HEK293 (cell line): Measurements from ENCODE around the gene PTPRN2.

ENCODE experiments used
- CTCF ChIA-PET: fragments of 350-600 bp; formaldehyde crosslinking; extraction: SDS; loops from one replicate; lab custom pipeline; 2021; ENCODE audit warnings: antibody characterized with exemption; lab: Yijun Ruan, JAX
- POLR2A ChIA-PET: fragments of 300-600 bp; formaldehyde crosslinking; extraction: SDS; loops from one replicate; lab custom pipeline; 2020; ENCODE audit warnings: antibody characterized with exemption, inconsistent platforms; lab: Yijun Ruan, JAX
- H3K27ac ChIP-seq: fragments of 200-500 bp; sonication (Bioruptor generic); 2 replicates; pipeline ENCODE4 v1.5.1; 2014; ENCODE audit warnings: low read depth, low read length, control low read depth, inconsistent platforms; ENCODE audit errors: extremely low read depth
- H3K36me3 ChIP-seq, 2 experiments: fragments of 200-500 bp in 1 of 2; sonication (Bioruptor generic) in 1 of 2; 1 replicate in 1 of 2; 2 replicates in 1 of 2; pipeline ENCODE4 v1.5.1; 2014 to 2017; ENCODE audit warnings: inconsistent platforms in 2 of 2, low read length in 2 of 2; ENCODE audit not compliant: control insufficient read depth in 2 of 2, insufficient read depth in 1 of 2
- H3K4me1 ChIP-seq: fragments of 200-500 bp; sonication (Bioruptor generic); 2 replicates; pipeline ENCODE4 v1.5.1; 2014; ENCODE audit warnings: mild to moderate bottlenecking, low read length, inconsistent platforms; ENCODE audit not compliant: control insufficient read depth, insufficient read depth
- H3K4me3 ChIP-seq: 2 replicates; pipeline ENCODE4 v1.5.1; 2011; ENCODE audit warnings: low read depth, mild to moderate bottlenecking, control low read depth, low read length, moderate library complexity
- H3K9me3 ChIP-seq: fragments of 200-500 bp; sonication (Bioruptor generic); 2 replicates; pipeline ENCODE4 v1.5.1; 2014; ENCODE audit warnings: low read depth, low read length, inconsistent platforms; ENCODE audit not compliant: control insufficient read depth, insufficient read depth
- FEZF1 ChIP-seq: fragments of 450-650 bp; formaldehyde crosslinking; IDR thresholded peaks from 2 replicates; pipeline ENCODE4 v1.5.1; 2016; ENCODE audit warnings: missing biosample characterization, missing genetic modification characterization
- GLI4 ChIP-seq: fragments of 450-650 bp; formaldehyde crosslinking; IDR thresholded peaks from 2 replicates; pipeline ENCODE4 v1.5.1; 2016; ENCODE audit warnings: missing biosample characterization, missing genetic modification characterization
- GLIS1 ChIP-seq: fragments of 450-650 bp; formaldehyde crosslinking; IDR thresholded peaks from 2 replicates; pipeline ENCODE4 v1.5.1; 2016; ENCODE audit warnings: missing biosample characterization, missing genetic modification characterization
- HOXC10 ChIP-seq: sonication (generic); formaldehyde crosslinking; IDR thresholded peaks from 2 replicates; pipeline ENCODE4 v1.8.1; 2023; ENCODE audit warnings: mild to moderate bottlenecking, missing genetic modification reagents
- TRIM28 ChIP-seq: IDR thresholded peaks from 2 replicates; pipeline ENCODE4 v1.6.1; 2011; ENCODE audit warnings: low read length, control low read depth, borderline replicate concordance
- YY2 ChIP-seq: fragments of 450-650 bp; formaldehyde crosslinking; IDR thresholded peaks from 2 replicates; pipeline ENCODE4 v1.5.1; 2016; ENCODE audit warnings: missing biosample characterization, missing genetic modification characterization
- ZBTB8A ChIP-seq: fragments of 450-650 bp; formaldehyde crosslinking; IDR thresholded peaks from 2 replicates; pipeline ENCODE4 v1.5.1; 2016; ENCODE audit warnings: missing biosample characterization, missing genetic modification characterization
- ZFP41 ChIP-seq: fragments of 450-650 bp; formaldehyde crosslinking; IDR thresholded peaks from 2 replicates; pipeline ENCODE4 v1.5.1; 2016; ENCODE audit warnings: missing biosample characterization, missing genetic modification characterization, borderline replicate concordance
- ZNF174 ChIP-seq: fragments of 450-650 bp; formaldehyde crosslinking; IDR thresholded peaks from 2 replicates; pipeline ENCODE4 v1.5.0; 2017; ENCODE audit warnings: missing biosample characterization, mild to moderate bottlenecking, missing genetic modification characterization
- ZNF2 ChIP-seq: fragments of 450-650 bp; formaldehyde crosslinking; IDR thresholded peaks from 2 replicates; pipeline ENCODE4 v1.5.1; 2016; ENCODE audit warnings: missing biosample characterization, missing genetic modification characterization
- ZNF24 ChIP-seq: fragments of 450-650 bp; formaldehyde crosslinking; IDR thresholded peaks from 2 replicates; pipeline ENCODE4 v1.5.1; 2016; ENCODE audit warnings: missing biosample characterization, missing genetic modification characterization
- ZNF311 ChIP-seq: fragments of 450-650 bp; formaldehyde crosslinking; IDR thresholded peaks from 2 replicates; pipeline ENCODE4 v1.5.1; 2017; ENCODE audit warnings: missing biosample characterization, missing genetic modification characterization, borderline replicate concordance
- ZNF501 ChIP-seq: fragments of 450-650 bp; formaldehyde crosslinking; IDR thresholded peaks from 2 replicates; pipeline ENCODE4 v1.5.1; 2016; ENCODE audit warnings: missing biosample characterization, missing genetic modification characterization
- ZNF555 ChIP-seq: fragments of 450-650 bp; formaldehyde crosslinking; conservative IDR thresholded peaks from 2 replicates; pipeline ENCODE4 v1.5.1; 2017; ENCODE audit warnings: missing biosample characterization, mild to moderate bottlenecking, missing genetic modification characterization, inconsistent platforms
- ZNF621 ChIP-seq: fragments of 450-650 bp; formaldehyde crosslinking; IDR thresholded peaks from 2 replicates; pipeline ENCODE4 v1.5.1; 2017; ENCODE audit warnings: missing biosample characterization, missing genetic modification characterization
- ZNF624 ChIP-seq: fragments of 450-650 bp; formaldehyde crosslinking; IDR thresholded peaks from 2 replicates; pipeline ENCODE4 v1.5.1; 2017; ENCODE audit warnings: missing biosample characterization, missing genetic modification characterization
- ZNF670 ChIP-seq: fragments of 450-650 bp; formaldehyde crosslinking; IDR thresholded peaks from 2 replicates; pipeline ENCODE4 v1.5.1; 2016; ENCODE audit warnings: missing biosample characterization, missing genetic modification characterization, low read depth
- ZNF768 ChIP-seq: fragments of 450-650 bp; formaldehyde crosslinking; IDR thresholded peaks from 2 replicates; pipeline ENCODE4 v1.5.1; 2018; ENCODE audit warnings: missing biosample characterization, mild to moderate bottlenecking, missing genetic modification characterization
- ZNF785 ChIP-seq: fragments of 450-650 bp; formaldehyde crosslinking; IDR thresholded peaks from 2 replicates; pipeline ENCODE4 v1.5.1; 2016; ENCODE audit warnings: missing biosample characterization, missing genetic modification characterization
- ZXDB ChIP-seq: fragments of 450-650 bp; formaldehyde crosslinking; IDR thresholded peaks from 2 replicates; pipeline ENCODE4 v1.5.1; 2016; ENCODE audit warnings: missing biosample characterization, missing genetic modification characterization
- TF ChIP-seq, protein P1 (sequence below): fragments of 450-650 bp; formaldehyde crosslinking; optimal IDR thresholded peaks from 2 replicates; pipeline ENCODE3; 2016; ENCODE audit warnings: missing biosample characterization, mild to moderate bottlenecking, missing genetic modification characterization
- TF ChIP-seq, protein P2 (sequence below): fragments of 450-650 bp; formaldehyde crosslinking; IDR thresholded peaks from 2 replicates; pipeline ENCODE4; 2016; ENCODE audit warnings: missing biosample characterization, missing genetic modification characterization
- TF ChIP-seq, protein P3 (sequence below): fragments of 450-650 bp; formaldehyde crosslinking; IDR thresholded peaks from 2 replicates; pipeline ENCODE4 v1.5.1; 2017; ENCODE audit warnings: missing biosample characterization, missing genetic modification characterization
- TF ChIP-seq, protein P4 (sequence below): fragments of 450-650 bp; formaldehyde crosslinking; IDR thresholded peaks from 2 replicates; pipeline ENCODE4 v1.5.1; 2017; ENCODE audit warnings: missing biosample characterization, missing genetic modification characterization

The PTPRN2 gene

DNA sequence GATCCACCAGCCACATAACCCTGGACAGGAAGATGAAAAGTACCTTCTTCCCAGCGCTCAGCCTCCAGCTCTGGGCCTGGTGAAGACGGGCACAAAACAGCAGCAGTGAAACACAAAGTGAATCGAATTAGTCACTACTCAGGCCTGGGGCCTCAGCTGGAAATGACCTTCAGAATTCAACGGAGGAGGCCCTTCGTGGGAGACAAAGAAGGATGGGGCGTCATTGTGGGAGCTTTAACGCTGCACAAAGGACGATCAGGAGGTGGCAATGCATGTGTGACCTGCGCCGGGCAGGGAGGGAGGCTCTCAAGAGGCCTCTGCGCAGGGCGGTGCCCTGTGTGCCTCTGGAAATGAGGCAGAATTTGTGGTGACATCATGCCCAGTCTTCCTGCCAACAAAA lies 1089.0 kb downstream of the PTPRN2 start:
- CTCF ChIA-PET = interaction anchor here (0.8 kb wide), 1 partner anchor 24 kb away, joined by 3 read pairs; no protein-coding TSS in a partner anchor

DNA sequence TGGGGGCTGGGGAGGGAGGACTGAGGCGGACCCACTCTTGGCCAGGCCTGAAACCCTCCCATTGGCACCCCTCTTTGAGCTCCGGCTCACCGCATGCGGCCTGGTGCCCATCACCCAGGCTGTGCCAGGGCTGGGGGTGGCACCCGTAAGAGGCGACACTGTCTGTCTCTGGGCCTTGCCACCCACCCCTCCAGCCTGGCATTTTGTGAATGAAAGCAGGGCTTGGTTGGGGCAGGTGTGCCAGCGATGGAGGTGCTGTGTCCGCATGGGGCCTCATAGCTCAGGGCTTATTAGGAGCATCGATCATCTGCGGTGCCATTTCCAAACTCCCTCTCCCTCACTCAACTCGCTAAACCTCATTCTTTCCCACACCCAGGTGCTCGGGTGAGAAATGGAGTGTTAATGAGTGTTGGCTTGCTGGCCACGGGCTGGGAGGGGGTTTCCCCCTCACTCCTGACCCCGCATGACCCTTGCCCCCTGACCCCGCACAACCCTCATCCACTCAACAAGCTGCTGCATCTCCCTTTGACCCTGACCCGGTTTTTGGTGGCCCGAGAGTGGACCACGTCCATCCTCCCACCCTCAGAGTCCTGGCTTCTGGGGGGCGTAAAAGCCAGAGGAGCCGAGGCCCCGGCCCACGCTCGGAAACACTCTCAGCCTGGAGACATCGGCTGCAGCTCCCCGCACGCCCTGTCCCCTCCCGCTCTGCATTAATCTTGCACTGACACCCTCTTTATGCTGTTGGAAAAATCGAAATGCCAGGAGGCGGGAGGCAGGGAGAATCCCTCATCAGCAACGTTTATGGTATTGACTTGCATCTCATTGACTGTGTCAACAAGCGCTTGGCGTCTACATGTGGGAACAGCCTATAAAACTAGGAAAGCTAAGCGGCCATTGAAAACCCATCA lies 1089.6 kb downstream of the PTPRN2 start:
- CTCF ChIA-PET = interaction anchor here (0.8 kb wide), 1 partner anchor 24 kb away, joined by 3 read pairs; no protein-coding TSS in a partner anchor
- TF ChIP-seq ZNF311 (tag by site-specific recombination) (no peak), ZNF2 (no peak), ZNF555 (tag by site-specific recombination) (no peak), ZFP41 (tag by site-specific recombination) (no peak), ZNF174 (tag by site-specific recombination) (no peak), GLI4 (no peak), ZNF24 (tag by site-specific recombination) (no peak), ZNF785 (tag by site-specific recombination) (no peak), TRIM28 (no peak), ZNF670 (tag by site-specific recombination) (no peak), GLIS1 (tag by site-specific recombination) (no peak)
- TF ChIP-seq, protein P1, sequence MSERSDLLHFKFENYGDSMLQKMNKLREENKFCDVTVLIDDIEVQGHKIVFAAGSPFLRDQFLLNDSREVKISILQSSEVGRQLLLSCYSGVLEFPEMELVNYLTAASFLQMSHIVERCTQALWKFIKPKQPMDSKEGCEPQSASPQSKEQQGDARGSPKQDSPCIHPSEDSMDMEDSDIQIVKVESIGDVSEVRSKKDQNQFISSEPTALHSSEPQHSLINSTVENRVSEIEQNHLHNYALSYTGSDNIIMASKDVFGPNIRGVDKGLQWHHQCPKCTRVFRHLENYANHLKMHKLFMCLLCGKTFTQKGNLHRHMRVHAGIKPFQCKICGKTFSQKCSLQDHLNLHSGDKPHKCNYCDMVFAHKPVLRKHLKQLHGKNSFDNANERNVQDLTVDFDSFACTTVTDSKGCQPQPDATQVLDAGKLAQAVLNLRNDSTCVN (tag by site-specific recombination) = no peak
- TF ChIP-seq, protein P2, sequence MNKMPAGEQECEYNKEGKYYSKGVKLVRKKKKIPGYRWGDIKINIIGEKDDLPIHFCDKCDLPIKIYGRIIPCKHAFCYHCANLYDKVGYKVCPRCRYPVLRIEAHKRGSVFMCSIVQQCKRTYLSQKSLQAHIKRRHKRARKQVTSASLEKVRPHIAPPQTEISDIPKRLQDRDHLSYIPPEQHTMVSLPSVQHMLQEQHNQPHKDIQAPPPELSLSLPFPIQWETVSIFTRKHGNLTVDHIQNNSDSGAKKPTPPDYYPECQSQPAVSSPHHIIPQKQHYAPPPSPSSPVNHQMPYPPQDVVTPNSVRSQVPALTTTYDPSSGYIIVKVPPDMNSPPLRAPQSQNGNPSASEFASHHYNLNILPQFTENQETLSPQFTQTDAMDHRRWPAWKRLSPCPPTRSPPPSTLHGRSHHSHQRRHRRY = no peak
- TF ChIP-seq, protein P3, sequence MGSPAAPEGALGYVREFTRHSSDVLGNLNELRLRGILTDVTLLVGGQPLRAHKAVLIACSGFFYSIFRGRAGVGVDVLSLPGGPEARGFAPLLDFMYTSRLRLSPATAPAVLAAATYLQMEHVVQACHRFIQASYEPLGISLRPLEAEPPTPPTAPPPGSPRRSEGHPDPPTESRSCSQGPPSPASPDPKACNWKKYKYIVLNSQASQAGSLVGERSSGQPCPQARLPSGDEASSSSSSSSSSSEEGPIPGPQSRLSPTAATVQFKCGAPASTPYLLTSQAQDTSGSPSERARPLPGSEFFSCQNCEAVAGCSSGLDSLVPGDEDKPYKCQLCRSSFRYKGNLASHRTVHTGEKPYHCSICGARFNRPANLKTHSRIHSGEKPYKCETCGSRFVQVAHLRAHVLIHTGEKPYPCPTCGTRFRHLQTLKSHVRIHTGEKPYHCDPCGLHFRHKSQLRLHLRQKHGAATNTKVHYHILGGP (tag by site-specific recombination) = no peak
- TF ChIP-seq, protein P4, sequence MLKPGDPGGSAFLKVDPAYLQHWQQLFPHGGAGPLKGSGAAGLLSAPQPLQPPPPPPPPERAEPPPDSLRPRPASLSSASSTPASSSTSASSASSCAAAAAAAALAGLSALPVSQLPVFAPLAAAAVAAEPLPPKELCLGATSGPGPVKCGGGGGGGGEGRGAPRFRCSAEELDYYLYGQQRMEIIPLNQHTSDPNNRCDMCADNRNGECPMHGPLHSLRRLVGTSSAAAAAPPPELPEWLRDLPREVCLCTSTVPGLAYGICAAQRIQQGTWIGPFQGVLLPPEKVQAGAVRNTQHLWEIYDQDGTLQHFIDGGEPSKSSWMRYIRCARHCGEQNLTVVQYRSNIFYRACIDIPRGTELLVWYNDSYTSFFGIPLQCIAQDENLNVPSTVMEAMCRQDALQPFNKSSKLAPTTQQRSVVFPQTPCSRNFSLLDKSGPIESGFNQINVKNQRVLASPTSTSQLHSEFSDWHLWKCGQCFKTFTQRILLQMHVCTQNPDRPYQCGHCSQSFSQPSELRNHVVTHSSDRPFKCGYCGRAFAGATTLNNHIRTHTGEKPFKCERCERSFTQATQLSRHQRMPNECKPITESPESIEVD (tag by site-specific recombination) = no peak

More for the DNA sequence above, 1089.0 kb downstream of the PTPRN2 start:
- Histone ChIP-seq H3K4me1 (no peaks in the 10 kb centered on the region), H3K27ac (no peak overlapping the region), H3K36me3 (no peaks in the 10 kb centered on the region)
- TF ChIP-seq ZNF501 (no peak), FEZF1 (tag by site-specific recombination) (no peak), ZXDB (tag by site-specific recombination) (no peak), ZNF670 (tag by site-specific recombination) (no peak), HOXC10 (no peak), ZNF768 (tag by site-specific recombination) (no peak), YY2 (tag by site-specific recombination) (no peak), ZBTB8A (tag by site-specific recombination) (no peak), ZNF621 (tag by site-specific recombination) (no peak), ZNF624 (tag by site-specific recombination) (no peak)
- TF ChIP-seq, protein P4 (tag by site-specific recombination) = no peak
- TF ChIP-seq, all 188 proteins: peak for 0
- Histone ChIP-seq H3K9me3 (no peaks in the 10 kb centered on the region), H3K4me3 (no peak overlapping the region)
- POLR2A ChIA-PET = no interaction called here

More for the DNA sequence above, 1089.6 kb downstream of the PTPRN2 start:
- Histone ChIP-seq H3K36me3 (no peaks in the 10 kb centered on the region), H3K9me3 (no peaks in the 10 kb centered on the region), H3K27ac (no peak overlapping the region), H3K4me1 (no peaks in the 10 kb centered on the region), H3K4me3 (no peak overlapping the region)
- POLR2A ChIA-PET = interaction anchor here (0.6 kb wide), 1 partner anchor 116 kb away, joined by 4 read pairs; no protein-coding TSS in a partner anchor
